ENCODE measurements around the gene CDAN1.

The CDAN1 gene

DNA sequence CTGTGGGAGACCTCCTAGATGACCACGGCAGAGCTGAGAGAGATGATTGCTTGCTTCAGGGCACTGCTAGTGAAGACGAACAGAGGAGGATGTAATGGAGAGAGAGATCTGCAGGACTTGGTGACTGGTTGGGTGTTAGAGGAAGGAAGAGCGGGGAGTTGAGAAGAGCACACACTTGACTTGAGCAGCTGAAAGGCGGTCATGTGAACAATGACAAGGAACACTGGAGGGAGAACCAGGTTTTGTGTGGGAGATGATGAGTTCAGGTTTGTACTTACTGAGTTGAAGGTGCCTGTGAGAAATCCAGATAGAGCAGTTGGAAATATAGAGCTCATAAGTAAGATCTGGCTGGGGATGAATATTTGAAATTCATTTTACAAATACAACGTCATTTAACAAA lies 40.3 kb downstream of the CDAN1 start:
- TF ChIP-seq ZFP30 (CRISPR knock-in tag; IDR thresholded peaks at IDR 0.05): no peak
- no peak for TF ChIP-seq ISL1 (CRISPR knock-in tag; IDR thresholded peaks at IDR 0.05)
- TF ChIP-seq ARNTL (CRISPR knock-in tag; IDR thresholded peaks at IDR 0.05; ENCODE audit: borderline replicate concordance, low read depth): no peak
- no peak for ATAC-seq

DNA sequence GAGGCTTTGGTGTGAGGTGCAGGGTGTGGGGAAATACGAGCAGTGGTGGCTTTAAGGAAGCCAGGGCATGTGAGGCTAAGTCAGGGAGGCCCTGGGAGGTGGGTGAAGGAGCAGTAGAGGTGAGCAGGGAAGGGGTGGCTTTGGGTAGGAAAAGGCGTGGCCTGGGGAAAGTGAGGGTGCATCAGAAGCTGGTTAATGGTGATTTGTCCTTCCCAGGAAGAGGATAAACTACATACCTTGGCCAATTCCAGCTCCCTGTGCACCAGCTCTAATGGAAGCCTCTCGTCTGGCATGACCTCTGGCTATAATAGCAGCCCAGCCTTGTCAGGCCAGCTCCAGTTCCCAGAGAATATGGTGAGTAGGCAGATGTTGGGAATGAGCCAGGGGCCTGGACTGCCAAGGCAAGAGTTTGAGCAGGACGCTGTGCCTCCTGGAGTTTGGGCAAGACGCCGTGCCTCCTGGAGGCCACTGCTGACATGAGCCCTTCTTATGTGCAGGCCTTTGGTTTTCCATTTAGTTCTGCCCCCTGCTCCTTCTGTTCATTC lies 41.3 kb downstream of the CDAN1 start:
- no peak for TF ChIP-seq TOX (CRISPR knock-in tag; IDR thresholded peaks at IDR 0.05; ENCODE audit: borderline replicate concordance)
- no peak for TF ChIP-seq RARB (CRISPR knock-in tag; IDR thresholded peaks at IDR 0.05)
- no peak for TF ChIP-seq ZFP3 (CRISPR knock-in tag; IDR thresholded peaks at IDR 0.05)
- TF ChIP-seq GLIS3 (CRISPR knock-in tag; IDR thresholded peaks at IDR 0.05): no peak
- TF ChIP-seq, protein P1, sequence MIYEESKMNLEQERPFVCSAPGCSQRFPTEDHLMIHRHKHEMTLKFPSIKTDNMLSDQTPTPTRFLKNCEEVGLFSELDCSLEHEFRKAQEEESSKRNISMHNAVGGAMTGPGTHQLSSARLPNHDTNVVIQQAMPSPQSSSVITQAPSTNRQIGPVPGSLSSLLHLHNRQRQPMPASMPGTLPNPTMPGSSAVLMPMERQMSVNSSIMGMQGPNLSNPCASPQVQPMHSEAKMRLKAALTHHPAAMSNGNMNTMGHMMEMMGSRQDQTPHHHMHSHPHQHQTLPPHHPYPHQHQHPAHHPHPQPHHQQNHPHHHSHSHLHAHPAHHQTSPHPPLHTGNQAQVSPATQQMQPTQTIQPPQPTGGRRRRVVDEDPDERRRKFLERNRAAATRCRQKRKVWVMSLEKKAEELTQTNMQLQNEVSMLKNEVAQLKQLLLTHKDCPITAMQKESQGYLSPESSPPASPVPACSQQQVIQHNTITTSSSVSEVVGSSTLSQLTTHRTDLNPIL (CRISPR knock-in tag; IDR thresholded peaks at IDR 0.05; ENCODE audit: low read depth): no peak
- TF ChIP-seq PPARA (CRISPR knock-in tag; IDR thresholded peaks at IDR 0.05; ENCODE audit: borderline replicate concordance): no peak
- no peak for TF ChIP-seq TCF4 (CRISPR knock-in tag; IDR thresholded peaks at IDR 0.05; ENCODE audit: borderline replicate concordance)
- TF ChIP-seq ESRRG (CRISPR knock-in tag; IDR thresholded peaks at IDR 0.05): no peak
- no peak for TF ChIP-seq ZFP30 (CRISPR knock-in tag; IDR thresholded peaks at IDR 0.05)
- no peak for TF ChIP-seq SNAI2 (CRISPR knock-in tag; IDR thresholded peaks at IDR 0.05)
- no peak for TF ChIP-seq OSR1 (CRISPR knock-in tag; IDR thresholded peaks at IDR 0.05)
- no peak for TF ChIP-seq BACH2 (CRISPR knock-in tag; IDR thresholded peaks at IDR 0.05; ENCODE audit: borderline replicate concordance)
- TF ChIP-seq, protein P2, sequence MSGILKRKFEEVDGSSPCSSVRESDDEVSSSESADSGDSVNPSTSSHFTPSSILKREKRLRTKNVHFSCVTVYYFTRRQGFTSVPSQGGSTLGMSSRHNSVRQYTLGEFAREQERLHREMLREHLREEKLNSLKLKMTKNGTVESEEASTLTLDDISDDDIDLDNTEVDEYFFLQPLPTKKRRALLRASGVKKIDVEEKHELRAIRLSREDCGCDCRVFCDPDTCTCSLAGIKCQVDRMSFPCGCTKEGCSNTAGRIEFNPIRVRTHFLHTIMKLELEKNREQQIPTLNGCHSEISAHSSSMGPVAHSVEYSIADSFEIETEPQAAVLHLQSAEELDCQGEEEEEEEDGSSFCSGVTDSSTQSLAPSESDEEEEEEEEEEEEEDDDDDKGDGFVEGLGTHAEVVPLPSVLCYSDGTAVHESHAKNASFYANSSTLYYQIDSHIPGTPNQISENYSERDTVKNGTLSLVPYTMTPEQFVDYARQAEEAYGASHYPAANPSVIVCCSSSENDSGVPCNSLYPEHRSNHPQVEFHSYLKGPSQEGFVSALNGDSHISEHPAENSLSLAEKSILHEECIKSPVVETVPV (CRISPR knock-in tag; IDR thresholded peaks at IDR 0.05): no peak
- no peak for TF ChIP-seq CSDC2 (CRISPR knock-in tag; IDR thresholded peaks at IDR 0.05)
- no peak for TF ChIP-seq ZNF70 (CRISPR knock-in tag; IDR thresholded peaks at IDR 0.05)
- no peak for ATAC-seq

GRCh38 chr15:42694398-42694797 lies 42.5 kb downstream of the CDAN1 start:
- no peak for ATAC-seq
- TF ChIP-seq ISL1 (CRISPR knock-in tag; IDR thresholded peaks at IDR 0.05) (no peak), ZFP30 (CRISPR knock-in tag; IDR thresholded peaks at IDR 0.05) (no peak), ZNF565 (CRISPR knock-in tag; conservative IDR thresholded peaks at IDR 0.05; ENCODE audit: low read depth) (no peak), ARNTL (CRISPR knock-in tag; IDR thresholded peaks at IDR 0.05; ENCODE audit: borderline replicate concordance, low read depth) (no peak), ZFP3 (CRISPR knock-in tag; IDR thresholded peaks at IDR 0.05) (no peak), SNAI2 (CRISPR knock-in tag; IDR thresholded peaks at IDR 0.05) (no peak), BACH2 (CRISPR knock-in tag; IDR thresholded peaks at IDR 0.05; ENCODE audit: borderline replicate concordance) (no peak), CSDC2 (CRISPR knock-in tag; IDR thresholded peaks at IDR 0.05) (no peak), RARB (CRISPR knock-in tag; IDR thresholded peaks at IDR 0.05) (no peak), ESRRG (CRISPR knock-in tag; IDR thresholded peaks at IDR 0.05) (no peak), GLIS3 (CRISPR knock-in tag; IDR thresholded peaks at IDR 0.05) (no peak), OSR1 (CRISPR knock-in tag; IDR thresholded peaks at IDR 0.05) (no peak), PPARA (CRISPR knock-in tag; IDR thresholded peaks at IDR 0.05; ENCODE audit: borderline replicate concordance) (no peak), ZNF8 (CRISPR knock-in tag; IDR thresholded peaks at IDR 0.05) (no peak)
- TF ChIP-seq, protein P3, sequence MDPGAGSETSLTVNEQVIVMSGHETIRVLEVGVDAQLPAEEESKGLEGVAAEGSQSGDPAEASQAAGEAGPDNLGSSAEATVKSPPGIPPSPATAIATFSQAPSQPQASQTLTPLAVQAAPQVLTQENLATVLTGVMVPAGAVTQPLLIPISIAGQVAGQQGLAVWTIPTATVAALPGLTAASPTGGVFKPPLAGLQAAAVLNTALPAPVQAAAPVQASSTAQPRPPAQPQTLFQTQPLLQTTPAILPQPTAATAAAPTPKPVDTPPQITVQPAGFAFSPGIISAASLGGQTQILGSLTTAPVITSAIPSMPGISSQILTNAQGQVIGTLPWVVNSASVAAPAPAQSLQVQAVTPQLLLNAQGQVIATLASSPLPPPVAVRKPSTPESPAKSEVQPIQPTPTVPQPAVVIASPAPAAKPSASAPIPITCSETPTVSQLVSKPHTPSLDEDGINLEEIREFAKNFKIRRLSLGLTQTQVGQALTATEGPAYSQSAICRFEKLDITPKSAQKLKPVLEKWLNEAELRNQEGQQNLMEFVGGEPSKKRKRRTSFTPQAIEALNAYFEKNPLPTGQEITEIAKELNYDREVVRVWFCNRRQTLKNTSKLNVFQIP (CRISPR knock-in tag; IDR thresholded peaks at IDR 0.05; ENCODE audit: borderline replicate concordance, low read depth): no peak

GRCh38 chr15:42693942-42694341 lies 43.0 kb downstream of the CDAN1 start:
- TF ChIP-seq ZFP3 (CRISPR knock-in tag; IDR thresholded peaks at IDR 0.05): no peak
- TF ChIP-seq ARNTL (CRISPR knock-in tag; IDR thresholded peaks at IDR 0.05; ENCODE audit: borderline replicate concordance, low read depth): no peak
- no peak for ATAC-seq

GRCh38 chr15:42693496-42693895 lies 43.4 kb downstream of the CDAN1 start:
- no peak for TF ChIP-seq ESRRG (CRISPR knock-in tag; IDR thresholded peaks at IDR 0.05)
- TF ChIP-seq SNAI2 (CRISPR knock-in tag; IDR thresholded peaks at IDR 0.05): no peak
- no peak for TF ChIP-seq ZC3H10 (CRISPR knock-in tag; IDR thresholded peaks at IDR 0.05)
- ATAC-seq: no peak

GRCh38 chr15:42692997-42693396 lies 43.9 kb downstream of the CDAN1 start:
- no peak for ATAC-seq
- no peak for TF ChIP-seq ZFP30 (CRISPR knock-in tag; IDR thresholded peaks at IDR 0.05)
- no peak for TF ChIP-seq ESRRG (CRISPR knock-in tag; IDR thresholded peaks at IDR 0.05)
- TF ChIP-seq, protein P3 (CRISPR knock-in tag; IDR thresholded peaks at IDR 0.05; ENCODE audit: borderline replicate concordance, low read depth): no peak
- no peak for TF ChIP-seq ZNF8 (CRISPR knock-in tag; IDR thresholded peaks at IDR 0.05)
- no peak for TF ChIP-seq TOX (CRISPR knock-in tag; IDR thresholded peaks at IDR 0.05; ENCODE audit: borderline replicate concordance)
- no peak for TF ChIP-seq ZNF70 (CRISPR knock-in tag; IDR thresholded peaks at IDR 0.05)
- no peak for TF ChIP-seq SNAI2 (CRISPR knock-in tag; IDR thresholded peaks at IDR 0.05)
- no peak for TF ChIP-seq RARB (CRISPR knock-in tag; IDR thresholded peaks at IDR 0.05)
- no peak for TF ChIP-seq ISL1 (CRISPR knock-in tag; IDR thresholded peaks at IDR 0.05)
- TF ChIP-seq, protein P2 (CRISPR knock-in tag; IDR thresholded peaks at IDR 0.05): no peak
- TF ChIP-seq CSDC2 (CRISPR knock-in tag; IDR thresholded peaks at IDR 0.05): no peak
- TF ChIP-seq ZC3H10 (CRISPR knock-in tag; IDR thresholded peaks at IDR 0.05): no peak
- no peak for TF ChIP-seq BACH2 (CRISPR knock-in tag; IDR thresholded peaks at IDR 0.05; ENCODE audit: borderline replicate concordance)
- TF ChIP-seq ARNTL (CRISPR knock-in tag; IDR thresholded peaks at IDR 0.05; ENCODE audit: borderline replicate concordance, low read depth): no peak
